ENCODE data around the gene FZD4. TPM values are rescaled to one million over a fixed set of nuclear protein-coding genes. Genes with fewer than 3 reads are reported as not detected.

The FZD4 gene
- total and polyA plus RNA-seq, 7 experiments from 2014 or later: not detected

DNA sequence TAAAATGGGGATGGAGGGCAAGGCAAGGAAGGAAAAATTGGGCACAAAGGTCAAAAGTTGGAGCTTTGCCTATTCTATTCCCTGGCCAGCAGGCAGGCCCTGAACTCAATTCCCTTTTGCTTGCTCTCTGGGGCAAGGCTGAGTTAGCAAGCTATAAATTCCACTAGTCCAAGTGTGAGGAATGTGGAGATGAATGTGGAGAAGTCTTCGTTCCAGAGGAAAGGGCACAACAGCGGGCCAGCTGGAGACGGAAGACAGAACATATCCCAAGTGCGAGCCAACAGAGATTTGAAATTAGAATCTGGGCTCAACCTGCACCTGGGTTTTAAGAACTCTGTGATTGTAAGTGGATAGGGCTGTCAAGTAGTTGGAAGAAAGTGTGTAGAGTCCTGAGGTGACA is 29.5 kb upstream of the FZD4 start:
- ChIA-PET POLR2A (interaction anchor here (0.6 kb wide), 1 partner anchor 125 kb away, joined by 7 read pairs; no protein-coding TSS in a partner anchor), CTCF (no interaction called here)
- Mint-ChIP-seq H3K4me3 (no peak overlapping the region), H3K4me1 (no peaks in the 10 kb centered on the region), H3K9me3 (no peaks in the 10 kb centered on the region), H3K27me3 (peaks cover 0 to 19% (median 7%) of the 10 kb centered on the region in 5 donors), H3K36me3 (no peaks in the 10 kb centered on the region), H3K27ac (no peak overlapping the region)
- no peaks in the 10 kb centered on the region for H3K27me3 ChIP-seq (ENCODE audit: control insufficient read depth in 2 of 2, insufficient read depth in 2 of 2, low read length in 2 of 2)
- ATAC-seq (no peak), DNase-seq (no peak)
- H3K27ac ChIP-seq (ENCODE audit: low read depth, low read length): no peak overlapping the region
- intact Hi-C loops (cut with micrococcal nuclease): no loop called here
- no peaks in the 10 kb centered on the region for H3K4me1 ChIP-seq (ENCODE audit: control insufficient read depth in 2 of 2, insufficient read depth in 2 of 2, low read length in 2 of 2)
- no peak overlapping the region for H3K4me3 ChIP-seq (ENCODE audit: low read length)
- H3K9me3 ChIP-seq (ENCODE audit: control insufficient read depth in 2 of 3, low read length in 3 of 3): no peaks in the 10 kb centered on the region
- no peaks in the 10 kb centered on the region for H3K36me3 ChIP-seq (ENCODE audit: control insufficient read depth in 2 of 3, insufficient read depth in 3 of 3, low read length in 3 of 3)

- no peaks in the 10 kb centered on the region for H3K9me3 Mint-ChIP-seq
- no peaks in the 10 kb centered on the region for H3K36me3 Mint-ChIP-seq
- no peak overlapping the region for H3K4me3 Mint-ChIP-seq
- Histone ChIP-seq H3K27me3 (ENCODE audit: control insufficient read depth in 2 of 2, insufficient read depth in 2 of 2, low read length in 2 of 2) (no peaks in the 10 kb centered on the region), H3K4me1 (ENCODE audit: control insufficient read depth in 2 of 2, insufficient read depth in 2 of 2, low read length in 2 of 2) (no peaks in the 10 kb centered on the region), H3K36me3 (ENCODE audit: control insufficient read depth in 2 of 3, insufficient read depth in 3 of 3, low read length in 3 of 3) (no peaks in the 10 kb centered on the region), H3K9me3 (ENCODE audit: control insufficient read depth in 2 of 3, low read length in 3 of 3) (no peaks in the 10 kb centered on the region), H3K4me3 (ENCODE audit: low read length) (no peak overlapping the region), H3K27ac (ENCODE audit: low read depth, low read length) (no peak overlapping the region)
- peaks cover 0 to 19% (median 2%) of the 10 kb centered on the region in 5 donors for H3K27me3 Mint-ChIP-seq
- H3K4me1 Mint-ChIP-seq: no peaks in the 10 kb centered on the region
- CTCF ChIA-PET: interaction anchor here (0.7 kb wide), 2 partner anchors 34 to 42 kb away, joined by 3 read pairs; no protein-coding TSS in a partner anchor
- DNase-seq: no peak
- intact Hi-C loops (cut with micrococcal nuclease): no loop called here
- POLR2A ChIA-PET: no interaction called here
- no peak for ATAC-seq
- H3K27ac Mint-ChIP-seq: no peak overlapping the region
Observed at GRCh38 chr11:86983021-86983488, 27.9 kb upstream of the FZD4 start.

DNA sequence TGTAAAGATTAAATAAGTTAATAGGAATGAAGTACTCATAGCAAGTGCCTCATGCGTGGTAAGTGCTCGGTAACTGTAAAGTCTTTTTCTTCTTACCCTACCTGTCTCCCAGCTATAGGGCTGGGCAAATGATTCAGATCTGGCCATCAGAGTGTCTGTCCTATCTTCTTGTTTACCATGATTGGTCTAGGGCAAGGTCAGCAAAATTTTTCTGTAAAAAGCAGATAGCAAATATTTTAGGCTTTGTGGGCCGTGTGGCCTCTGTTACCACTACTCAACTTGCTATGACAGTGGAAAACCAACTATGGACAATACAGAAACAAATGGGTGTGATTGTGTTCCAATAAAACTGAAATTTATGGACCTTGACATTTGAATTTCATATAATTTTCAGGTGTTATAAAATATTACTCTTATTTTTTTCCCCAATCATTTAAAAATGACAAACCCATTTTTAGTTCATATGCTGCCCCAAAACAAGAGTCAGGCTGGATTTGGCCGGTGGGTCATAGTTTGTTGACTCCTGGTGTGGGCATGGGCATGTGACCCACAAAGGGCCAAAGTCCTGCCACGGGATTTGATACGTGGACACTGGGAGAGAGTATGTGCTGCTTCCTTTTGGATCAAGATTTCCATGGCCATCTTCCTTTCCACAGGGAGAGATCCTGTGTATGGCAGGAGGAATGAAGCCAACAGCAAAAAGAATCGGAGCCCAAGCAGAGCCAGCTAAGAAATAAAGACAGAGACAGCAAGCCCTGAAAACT is 26.8 kb upstream of the FZD4 start:
- Mint-ChIP-seq H3K27ac (no peak overlapping the region), H3K9me3 (no peaks in the 10 kb centered on the region), H3K36me3 (no peaks in the 10 kb centered on the region), H3K4me3 (no peak overlapping the region), H3K4me1 (no peaks in the 10 kb centered on the region), H3K27me3 (peaks cover 0 to 19% (median 2%) of the 10 kb centered on the region in 5 donors)
- Histone ChIP-seq H3K4me1 (ENCODE audit: control insufficient read depth in 2 of 2, insufficient read depth in 2 of 2, low read length in 2 of 2) (no peaks in the 10 kb centered on the region), H3K9me3 (ENCODE audit: control insufficient read depth in 2 of 3, low read length in 3 of 3) (no peaks in the 10 kb centered on the region), H3K4me3 (ENCODE audit: low read length) (no peak overlapping the region), H3K27ac (ENCODE audit: low read depth, low read length) (no peak overlapping the region), H3K27me3 (ENCODE audit: control insufficient read depth in 2 of 2, insufficient read depth in 2 of 2, low read length in 2 of 2) (no peaks in the 10 kb centered on the region), H3K36me3 (ENCODE audit: control insufficient read depth in 2 of 3, insufficient read depth in 3 of 3, low read length in 3 of 3) (no peaks in the 10 kb centered on the region)
- ATAC-seq (no peak), DNase-seq (no peak)
- intact Hi-C loops (cut with micrococcal nuclease): no loop called here
- ChIA-PET POLR2A (no interaction called here), CTCF (no interaction called here)

DNA sequence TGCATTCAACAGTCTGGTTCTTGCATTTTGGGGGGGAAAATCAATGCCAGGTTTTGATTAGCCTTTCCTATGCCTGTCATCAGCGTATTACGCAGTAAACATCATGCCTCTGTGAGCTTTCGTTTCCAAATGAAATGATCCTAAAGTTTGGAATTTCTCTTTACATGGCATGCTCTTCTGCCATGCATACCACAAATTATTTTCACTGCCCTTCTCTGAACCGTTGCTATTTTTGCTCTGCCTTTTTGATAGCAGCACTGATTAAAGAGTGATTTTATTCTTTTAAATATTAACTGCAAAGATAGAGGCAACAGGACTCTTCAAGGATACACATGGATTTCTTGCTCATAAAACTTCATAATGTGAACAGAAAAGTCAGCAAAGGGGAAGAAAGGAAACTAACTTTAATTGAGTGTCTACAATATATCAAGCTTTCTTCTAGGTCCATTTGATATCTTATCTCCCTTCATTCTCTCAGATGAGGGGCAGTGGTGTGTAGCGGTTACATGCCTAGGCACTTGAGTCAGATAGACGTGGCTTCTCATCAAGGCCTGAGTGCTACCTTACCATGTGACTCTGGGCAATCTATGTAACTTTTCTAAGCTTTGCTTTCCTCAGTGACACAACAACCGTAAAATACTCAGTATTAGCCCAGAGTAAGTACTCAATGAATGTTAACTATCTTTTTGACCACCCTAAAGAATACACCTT is 25.0 kb upstream of the FZD4 start:
- POLR2A ChIA-PET: no interaction called here
- intact Hi-C loops (cut with micrococcal nuclease): no loop called here

DNA sequence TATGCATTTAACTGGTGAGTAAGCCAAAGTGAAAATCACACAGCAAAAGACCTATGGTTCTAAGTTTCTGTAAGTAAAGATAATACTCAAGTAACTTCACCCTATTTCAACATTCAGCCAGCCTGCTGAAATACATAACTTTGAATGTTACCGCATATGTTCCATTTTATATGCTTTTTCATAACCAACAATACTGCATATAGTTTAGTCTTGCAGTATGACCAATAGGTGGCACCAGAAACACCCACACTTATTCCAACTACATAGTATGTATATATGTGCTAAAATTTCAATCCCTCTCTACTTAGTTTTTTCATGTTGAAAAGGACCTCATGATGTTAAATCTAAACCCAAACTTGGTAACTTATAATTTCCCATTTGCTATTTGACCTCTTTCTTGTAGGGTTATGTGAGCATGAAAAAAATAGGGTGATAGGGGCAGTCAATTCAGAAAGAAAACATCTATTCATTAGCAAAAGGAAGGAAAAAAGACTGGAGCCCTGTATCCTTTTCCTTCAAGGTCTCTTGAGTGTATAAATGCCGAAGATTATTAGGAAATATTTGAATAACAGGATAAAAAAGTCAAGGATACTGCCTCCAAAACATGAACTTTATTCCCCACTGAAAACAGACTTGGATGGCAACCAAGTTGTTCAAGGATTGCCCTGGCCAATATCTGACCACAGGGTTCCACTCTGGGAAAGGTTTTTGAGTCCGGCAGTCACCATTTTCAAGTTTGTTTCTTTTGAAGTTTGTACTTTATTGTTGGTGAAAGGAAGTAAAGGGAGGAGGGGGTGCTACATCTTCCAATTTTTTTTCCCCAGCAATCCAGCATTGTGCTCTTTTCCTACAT is 23.8 kb upstream of the FZD4 start:
- no peak overlapping the region for H3K27ac ChIP-seq (ENCODE audit: low read depth, low read length)
- no peaks in the 10 kb centered on the region for H3K4me1 Mint-ChIP-seq
- H3K4me3 ChIP-seq (ENCODE audit: low read length): no peak overlapping the region
- peak in 3 of 9 donors; percentile 22 to 41 (median 27) for DNase-seq
- H3K4me1 ChIP-seq (ENCODE audit: control insufficient read depth in 2 of 2, insufficient read depth in 2 of 2, low read length in 2 of 2): no peaks in the 10 kb centered on the region
- CTCF ChIA-PET: no interaction called here
- H3K4me3 Mint-ChIP-seq: no peak overlapping the region
- H3K36me3 ChIP-seq (ENCODE audit: control insufficient read depth in 2 of 3, insufficient read depth in 3 of 3, low read length in 3 of 3): no peaks in the 10 kb centered on the region
- POLR2A ChIA-PET: no interaction called here
- H3K9me3 Mint-ChIP-seq: peaks cover 0 to 8% (median 1%) of the 10 kb centered on the region in 11 donors
- intact Hi-C loops (cut with micrococcal nuclease): loop anchor here (1.0 to 2.0 kb wide), 4 partner anchors 40 to 442 kb away; no protein-coding TSS in a partner anchor
- peak; percentile 64 for ATAC-seq
- H3K36me3 Mint-ChIP-seq: no peaks in the 10 kb centered on the region
- H3K27me3 ChIP-seq (ENCODE audit: control insufficient read depth in 2 of 2, insufficient read depth in 2 of 2, low read length in 2 of 2): no peaks in the 10 kb centered on the region
- no peaks in the 10 kb centered on the region for H3K9me3 ChIP-seq (ENCODE audit: control insufficient read depth in 2 of 3, low read length in 3 of 3)
- peaks cover 0 to 7% (median 3%) of the 10 kb centered on the region in 5 donors for H3K27me3 Mint-ChIP-seq
- H3K27ac Mint-ChIP-seq: no peak overlapping the region

More for the DNA sequence above, 25.0 kb upstream of the FZD4 start:
- CTCF ChIA-PET: interaction anchor here (0.7 kb wide), 1 partner anchor 88 kb away, joined by 5 read pairs; no protein-coding TSS in a partner anchor
- Histone ChIP-seq H3K27ac (ENCODE audit: low read depth, low read length) (no peak overlapping the region), H3K4me3 (ENCODE audit: low read length) (no peak overlapping the region), H3K27me3 (ENCODE audit: control insufficient read depth in 2 of 2, insufficient read depth in 2 of 2, low read length in 2 of 2) (no peaks in the 10 kb centered on the region), H3K4me1 (ENCODE audit: control insufficient read depth in 2 of 2, insufficient read depth in 2 of 2, low read length in 2 of 2) (no peaks in the 10 kb centered on the region), H3K9me3 (ENCODE audit: control insufficient read depth in 2 of 3, low read length in 3 of 3) (no peaks in the 10 kb centered on the region), H3K36me3 (ENCODE audit: control insufficient read depth in 2 of 3, insufficient read depth in 3 of 3, low read length in 3 of 3) (no peaks in the 10 kb centered on the region)
- Mint-ChIP-seq H3K4me1 (no peaks in the 10 kb centered on the region), H3K36me3 (no peaks in the 10 kb centered on the region), H3K27me3 (peaks cover 0 to 16% (median 2%) of the 10 kb centered on the region in 5 donors), H3K27ac (no peak overlapping the region), H3K9me3 (no peaks in the 10 kb centered on the region), H3K4me3 (no peak overlapping the region)
- ATAC-seq (no peak), DNase-seq (no peak)

DNA sequence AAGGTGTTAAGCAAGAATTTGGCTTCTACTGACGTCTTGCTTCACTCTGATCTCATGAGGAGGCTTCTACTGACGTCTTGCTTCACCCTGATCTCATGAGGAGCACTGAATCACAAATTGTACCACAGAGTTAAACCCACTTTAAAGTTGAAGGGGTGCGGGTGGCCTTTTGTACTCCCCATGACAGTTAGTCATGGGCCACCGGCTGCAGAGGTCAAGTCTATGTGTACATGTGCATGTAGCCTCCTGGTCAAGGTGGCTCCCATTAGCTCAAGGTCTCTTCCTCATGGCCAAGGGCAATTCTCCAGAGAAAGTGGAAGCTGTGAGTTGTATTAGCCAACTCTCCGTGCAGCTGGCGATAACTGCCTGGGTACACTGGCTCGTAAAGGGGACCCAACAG is 23.1 kb upstream of the FZD4 start:
- ChIA-PET CTCF (interaction anchor here (0.6 kb wide), 1 partner anchor 311 kb away, joined by 3 read pairs; no protein-coding TSS in a partner anchor), POLR2A (no interaction called here)
- H3K9me3 ChIP-seq (ENCODE audit: control insufficient read depth in 2 of 3, low read length in 3 of 3): no peaks in the 10 kb centered on the region
- peaks cover 0 to 7% (median 5%) of the 10 kb centered on the region in 5 donors for H3K27me3 Mint-ChIP-seq
- no peak overlapping the region for H3K27ac ChIP-seq (ENCODE audit: low read depth, low read length)
- no peaks in the 10 kb centered on the region for H3K4me1 Mint-ChIP-seq
- H3K4me3 ChIP-seq (ENCODE audit: low read length): no peak overlapping the region
- H3K36me3 ChIP-seq (ENCODE audit: control insufficient read depth in 2 of 3, insufficient read depth in 3 of 3, low read length in 3 of 3): no peaks in the 10 kb centered on the region
- no peak overlapping the region for H3K27ac Mint-ChIP-seq
- DNase-seq (no peak), ATAC-seq (peak; percentile 22)
- H3K9me3 Mint-ChIP-seq: peaks cover 4 to 15% (median 9%) of the 10 kb centered on the region in 11 donors
- no peak overlapping the region for H3K4me3 Mint-ChIP-seq
- intact Hi-C loops (cut with micrococcal nuclease): loop anchor here (1.0 to 2.0 kb wide), 2 partner anchors 39 to 312 kb away; no protein-coding TSS in a partner anchor
- no peaks in the 10 kb centered on the region for H3K4me1 ChIP-seq (ENCODE audit: control insufficient read depth in 2 of 2, insufficient read depth in 2 of 2, low read length in 2 of 2)
- H3K36me3 Mint-ChIP-seq: peaks cover 0 to 7% (median 3%) of the 10 kb centered on the region in 5 donors
- no peaks in the 10 kb centered on the region for H3K27me3 ChIP-seq (ENCODE audit: control insufficient read depth in 2 of 2, insufficient read depth in 2 of 2, low read length in 2 of 2)

All from naive thymus-derived CD4-positive, alpha-beta T cell (primary cell).